GM13977 (cell line): ENCODE results near the gene ADAMTSL3.
"Not testable (repeated sequence)": the region's sequence is repeated elsewhere in the genome, so short reads cannot be mapped to it uniquely, and the experiment has no call there.

Experiments
- DNase-seq: peaks from one replicate; pipeline ENCODE4 v3.0.0; 2012; ENCODE audit warnings: low spot score
- CTCF ChIP-seq: IDR thresholded peaks from 2 replicates; pipeline ENCODE4 v1.5.1; 2012; ENCODE audit warnings: mild to moderate bottlenecking, control low read depth; ENCODE audit not compliant: insufficient read depth; ENCODE audit errors: extremely low read depth, missing control alignments
- in situ Hi-C: fragments of 300-500 bp; cut with MboI; formaldehyde crosslinking; loops from one replicate; pipeline ENCODE4 v1.12.0; 2022; ENCODE audit warnings: low sequenced_read_pairs, low pct_unique_long_range_greater_than_20kb, mixed read lengths, inconsistent platforms; ENCODE audit not compliant: unreplicated experiment

The ADAMTSL3 gene

DNA sequence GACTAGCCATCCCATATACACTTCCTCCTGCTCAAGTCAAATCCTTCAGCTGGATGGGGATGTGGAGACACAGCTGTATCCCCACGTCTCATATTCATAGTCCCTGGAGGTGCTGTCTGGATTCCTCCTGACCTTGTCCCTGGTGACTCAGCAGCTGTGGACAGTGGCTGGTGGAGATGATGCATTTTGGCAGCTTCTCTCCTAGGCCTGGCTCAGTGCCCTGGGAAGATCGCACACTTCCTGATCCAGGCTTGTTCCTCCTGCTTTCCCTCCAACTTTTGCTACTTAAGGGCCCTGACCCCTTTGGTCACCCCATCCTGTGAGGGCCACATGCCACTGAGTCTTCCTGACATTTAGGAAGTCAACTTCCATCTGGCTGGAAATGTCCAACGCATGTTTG, 44.4 kb downstream of the ADAMTSL3 start:
- TF ChIP-seq CTCF = no peak
- DNase-seq = no peak
- in situ Hi-C loops = no loop called here

GRCh38 chr15:83699028-83699427, 45.1 kb downstream of the ADAMTSL3 start:
- in situ Hi-C loops = no loop called here
- no peak for TF ChIP-seq CTCF
- no peak for DNase-seq

DNA sequence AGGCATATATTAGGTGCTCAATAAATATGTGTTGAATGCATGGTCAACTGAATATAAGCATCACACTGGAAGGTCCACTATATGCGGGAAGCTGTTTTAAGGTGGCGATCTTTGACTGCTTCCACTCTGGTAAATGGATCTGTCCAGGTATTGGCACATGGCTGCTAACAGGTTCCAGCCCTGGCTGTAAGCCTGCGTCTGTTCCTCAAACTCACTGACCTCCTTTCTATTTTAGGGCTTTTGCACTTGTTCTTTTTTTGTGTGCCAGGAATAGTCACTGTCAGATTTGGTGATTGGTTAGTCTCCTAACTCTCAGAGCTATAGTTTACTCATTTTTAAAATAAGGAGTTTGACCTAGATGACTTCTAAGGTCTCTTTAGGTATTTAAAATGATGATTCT, 46.2 kb downstream of the ADAMTSL3 start:
- no peak for DNase-seq
- in situ Hi-C loops = no loop called here

DNA sequence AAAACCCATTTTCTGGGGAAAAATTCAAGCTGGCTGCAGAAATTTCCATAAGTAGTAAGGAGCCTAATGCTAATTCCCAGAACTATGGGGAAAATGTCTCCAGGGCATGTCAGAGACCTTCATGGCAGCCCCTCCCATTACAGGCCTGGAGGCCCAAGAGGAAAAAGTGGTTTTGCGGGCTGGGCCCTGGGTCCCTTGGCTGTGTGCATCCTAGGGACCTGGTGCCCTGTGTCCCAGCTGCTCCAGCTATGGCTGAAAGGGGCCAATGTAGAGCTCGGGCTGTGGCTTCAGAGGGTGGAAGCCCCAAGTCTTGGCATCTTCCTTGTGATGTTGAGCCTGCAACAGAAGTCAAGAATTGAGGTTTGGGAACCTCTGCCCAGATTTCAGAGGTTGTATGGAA, 48.4 kb downstream of the ADAMTSL3 start:
- in situ Hi-C loops, DNase-seq: not testable (repeated sequence)

More for the DNA sequence above, 46.2 kb downstream of the ADAMTSL3 start:
- no peak for TF ChIP-seq CTCF

- DNase-seq = no peak
- no peak for TF ChIP-seq CTCF
- in situ Hi-C loops = no loop called here
Measured at GRCh38 chr15:83708328-83708727, 54.4 kb downstream of the ADAMTSL3 start.

- TF ChIP-seq CTCF = no peak
- in situ Hi-C loops = no loop called here
Measured at GRCh38 chr15:83709241-83709640, 55.3 kb downstream of the ADAMTSL3 start.

GRCh38 chr15:83709811-83710210, 55.9 kb downstream of the ADAMTSL3 start:
- in situ Hi-C loops = no loop called here
- TF ChIP-seq CTCF = no peak
- no peak for DNase-seq

More at GRCh38 chr15:83709241-83709640, 55.3 kb downstream of the ADAMTSL3 start:
- no peak for DNase-seq
